AG09309 (cell line): ENCODE results near the gene MEGF6.

Source experiments
- DNase-seq: peaks from one replicate; pipeline ENCODE4 v3.0.0-alpha.2; 2010; ENCODE audit warnings: low read depth
- H3K4me3 ChIP-seq: 2 replicates; pipeline ENCODE4 v1.5.1; 2011; ENCODE audit warnings: mild to moderate bottlenecking, low read depth, low read length, moderate library complexity; ENCODE audit not compliant: control insufficient read depth
- CTCF ChIP-seq: IDR thresholded peaks from 2 replicates; pipeline ENCODE4 v1.5.1; 2011; ENCODE audit warnings: mild to moderate bottlenecking, low read depth, low read length, inconsistent platforms; ENCODE audit not compliant: insufficient read depth, control insufficient read depth; ENCODE audit errors: missing control alignments

Gene MEGF6

GRCh38 chr1:3602375-3602774 is 8.9 kb downstream of the MEGF6 start:
- no peak for DNase-seq
- no peak for TF ChIP-seq CTCF
- no peak overlapping the region for H3K4me3 ChIP-seq

GRCh38 chr1:3601743-3602142 is 9.6 kb downstream of the MEGF6 start:
- TF ChIP-seq CTCF, result no peak
- H3K4me3 ChIP-seq, result no peak overlapping the region

DNA sequence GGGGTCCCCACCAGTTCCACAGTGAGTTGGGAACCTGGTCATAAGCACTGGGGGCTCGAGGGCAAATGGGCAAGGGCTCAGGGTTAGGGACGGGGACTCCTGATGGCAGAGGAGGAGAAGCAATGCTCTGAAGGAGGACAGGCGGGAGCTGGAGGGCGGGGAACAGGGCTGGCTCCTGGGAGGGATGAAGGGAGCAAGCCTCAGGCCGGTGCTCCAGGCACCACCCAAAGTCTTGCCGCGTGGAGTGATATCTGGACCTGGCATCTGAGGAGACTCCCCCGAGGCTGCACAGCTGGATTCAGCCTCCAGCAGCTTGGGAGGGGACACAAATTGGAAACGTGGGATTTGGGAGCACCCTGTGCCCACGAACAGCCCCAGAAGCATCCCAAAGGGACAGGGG is 11.0 kb downstream of the MEGF6 start:
- no peak for TF ChIP-seq CTCF
- no peak overlapping the region for H3K4me3 ChIP-seq
- no peak for DNase-seq

More at GRCh38 chr1:3601743-3602142, 9.6 kb downstream of the MEGF6 start:
- no peak for DNase-seq

DNA sequence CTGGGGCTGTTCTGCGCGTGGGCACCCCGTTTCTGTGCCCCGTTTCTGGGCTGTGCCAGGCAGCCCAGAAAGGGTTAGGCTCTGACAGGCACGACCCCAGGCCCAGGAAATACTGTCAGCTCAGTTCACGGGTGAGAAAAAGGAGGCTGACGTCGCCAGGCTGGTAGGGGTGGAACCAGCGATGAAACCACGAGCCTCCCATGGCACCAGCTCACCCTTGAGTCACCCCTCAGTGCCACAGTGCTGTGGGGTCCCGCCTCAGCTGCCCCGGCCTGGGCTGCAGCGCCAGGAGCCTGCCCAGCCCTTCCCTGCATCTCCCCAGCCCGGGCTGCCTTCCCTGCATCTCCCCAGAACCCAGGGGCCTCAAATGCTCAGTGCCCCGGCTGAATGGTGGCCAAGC is 11.5 kb downstream of the MEGF6 start:
- TF ChIP-seq CTCF, result no peak
- no peak overlapping the region for H3K4me3 ChIP-seq
- DNase-seq, result no peak

DNA sequence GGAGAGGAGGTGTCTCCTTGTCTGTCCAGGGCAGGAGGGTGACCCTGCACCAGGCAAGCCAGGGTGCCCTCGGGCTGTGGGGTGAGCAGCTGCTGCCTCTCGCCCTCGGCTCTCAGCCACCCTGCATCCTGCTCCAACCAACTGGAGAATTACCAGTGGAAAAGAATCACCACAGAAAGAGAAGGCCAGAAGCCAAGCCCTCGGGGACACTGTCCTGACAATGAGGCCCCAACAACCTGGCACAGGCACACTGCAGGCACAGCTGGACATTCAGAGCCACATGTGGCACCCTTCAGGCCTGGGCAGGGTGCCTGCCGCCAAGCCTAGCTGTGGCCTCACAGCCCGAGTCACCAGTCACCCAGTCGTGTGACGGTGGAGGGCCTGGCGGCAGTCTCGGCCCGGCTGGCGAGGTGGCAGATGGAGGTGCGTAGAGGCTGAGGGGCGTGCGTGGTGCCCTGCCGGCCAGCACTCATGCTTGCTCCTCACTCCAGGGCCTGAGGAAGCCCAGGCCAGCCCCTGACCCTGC is 12.0 kb downstream of the MEGF6 start:
- no peak for DNase-seq
- TF ChIP-seq CTCF, result no peak
- H3K4me3 ChIP-seq, result no peak overlapping the region

DNA sequence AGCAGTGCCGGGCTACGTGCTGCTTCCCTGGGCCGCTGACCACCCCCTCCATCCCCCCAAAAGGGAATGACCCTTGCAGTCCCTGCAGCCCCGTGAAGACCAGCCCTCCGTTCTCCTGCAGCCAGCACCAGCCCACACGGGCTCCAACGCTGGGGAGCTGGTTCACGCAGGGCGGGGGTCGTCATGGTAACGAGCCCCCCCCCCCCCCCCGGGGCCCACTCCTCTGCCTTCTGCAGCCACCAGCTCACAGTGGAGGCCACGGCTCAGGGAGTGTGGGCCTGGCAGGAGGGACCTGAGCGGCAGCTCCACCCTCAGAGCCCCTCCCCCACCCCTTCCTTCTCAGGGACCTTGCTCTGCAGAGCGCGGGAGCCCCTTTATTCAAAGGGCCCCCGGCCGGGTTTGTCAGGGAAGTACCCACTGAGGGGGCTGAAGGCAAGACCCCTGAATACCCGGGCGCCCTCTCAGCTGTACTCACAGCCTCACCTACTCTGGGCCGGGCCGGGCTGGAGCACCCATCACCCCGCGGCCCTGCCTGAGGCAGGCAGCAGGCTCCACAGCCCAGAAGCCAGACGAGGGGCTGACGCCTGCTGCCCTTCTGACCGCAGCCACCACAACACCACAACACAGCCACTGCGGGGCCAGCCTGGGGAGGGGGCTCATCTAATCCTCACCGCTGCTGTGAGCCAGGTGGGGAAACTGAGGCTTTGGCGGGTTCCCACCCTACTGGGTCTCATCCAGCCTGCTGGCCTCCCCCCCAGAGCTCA is 12.6 kb downstream of the MEGF6 start:
- TF ChIP-seq CTCF, result no peak
- no peak for DNase-seq
- no peak overlapping the region for H3K4me3 ChIP-seq
